H1 (cell line): Measurements from ENCODE around the gene MTCH2. TPM values are rescaled to one million over a fixed set of nuclear protein-coding genes. Genes with fewer than 3 reads are reported as not detected.

ENCODE experiments used
- CTCF ChIA-PET: fragments of 300-600 bp; sonication (Branson Sonifier 250); formaldehyde crosslinking; loops from one replicate; lab custom pipeline; 2021; ENCODE audit not compliant: partially characterized antibody; lab: Charles Lee
- POLR2A ChIA-PET: fragments of 300-600 bp; sonication (Branson Sonifier 250); formaldehyde crosslinking; loops from one replicate; lab custom pipeline; 2021; ENCODE audit warnings: inconsistent platforms; ENCODE audit not compliant: partially characterized antibody; lab: Charles Lee
- DNase-seq, 2 experiments: peaks; one replicate each; pipeline versions ENCODE4 v3.0.0 to v3.0.0-alpha.2; 2010 to 2022; ENCODE audit warnings: low spot score in 2 of 2, low read depth in 1 of 2, mixed read lengths in 1 of 2
- FAIRE-seq: peaks from 2 replicates; lab custom pipeline; 2011; peaks lifted over from hg19 to GRCh38; lab: Jason Lieb, UNC
- H2AFZ ChIP-seq: 2 replicates; pipeline ENCODE4 v1.8.1; 2012; ENCODE audit warnings: low read length, inconsistent platforms
- H2AK5ac ChIP-seq: 2 replicates; pipeline ENCODE4 v1.6.1; 2013; ENCODE audit warnings: low read depth, low read length
- H2BK120ac ChIP-seq: replicated peaks from 2 replicates; pipeline ENCODE3; 2013; ENCODE audit warnings: low read depth, low read length, inconsistent platforms
- H2BK12ac ChIP-seq: 2 replicates; pipeline ENCODE4 v1.6.1; 2013; ENCODE audit warnings: low read depth, low read length
- H2BK15ac ChIP-seq: 2 replicates; pipeline ENCODE4 v1.6.1; 2013; ENCODE audit warnings: low read length
- H2BK20ac ChIP-seq: 2 replicates; pipeline ENCODE4 v1.6.1; 2013; ENCODE audit warnings: low read length
- H2BK5ac ChIP-seq: 2 replicates; pipeline ENCODE4 v1.6.1; 2013; ENCODE audit warnings: low read depth, low read length
- H3K14ac ChIP-seq: 2 replicates; pipeline ENCODE4 v1.6.1; 2013; ENCODE audit warnings: inconsistent platforms; ENCODE audit not compliant: insufficient read length
- H3K18ac ChIP-seq: 2 replicates; pipeline ENCODE4 v1.6.1; 2013; ENCODE audit warnings: low read length; ENCODE audit errors: extremely low read depth
- H3K23ac ChIP-seq: 2 replicates; pipeline ENCODE4 v1.6.1; 2013; ENCODE audit warnings: inconsistent platforms; ENCODE audit not compliant: insufficient read length
- H3K23me2 ChIP-seq: 2 replicates; pipeline ENCODE4 v1.6.1; 2013; ENCODE audit warnings: low read depth, low read length
- H3K27ac ChIP-seq: 2 replicates; pipeline ENCODE4 v1.6.1; 2011; ENCODE audit warnings: low read depth, low read length, inconsistent platforms
- H3K27me3 ChIP-seq, 4 experiments: replicated peaks in 1 of 4; 1 replicate in 1 of 4; 2 replicates in 3 of 4; pipeline versions ENCODE4 v1.6.1 to v1.8.1; 2011 to 2013; ENCODE audit warnings: low read length in 3 of 4, mild to moderate bottlenecking in 3 of 4, inconsistent platforms in 2 of 4, mixed read lengths in 2 of 4, moderate library complexity in 1 of 4; ENCODE audit not compliant: control insufficient read depth in 3 of 4, insufficient read depth in 3 of 4; ENCODE audit errors: extremely low read depth in 1 of 4
- H3K36me3 ChIP-seq, 4 experiments: 2 replicates each; pipeline versions ENCODE4 v1.6.1 to v1.8.1; 2011 to 2013; ENCODE audit warnings: mild to moderate bottlenecking in 4 of 4, low read length in 3 of 4, moderate library complexity in 2 of 4, control low read depth in 1 of 4, inconsistent platforms in 1 of 4; ENCODE audit not compliant: insufficient read depth in 4 of 4, control insufficient read depth in 2 of 4
- H3K4ac ChIP-seq: replicated peaks from 2 replicates; pipeline ENCODE3; 2013; ENCODE audit warnings: low read length, low read depth, mixed read lengths, inconsistent platforms; ENCODE audit not compliant: insufficient read length
- H3K4me1 ChIP-seq, 4 experiments: replicated peaks in 1 of 4; 1 replicate in 1 of 4; 2 replicates in 3 of 4; pipeline versions ENCODE4 v1.6.1 to v1.8.1; 2011 to 2013; ENCODE audit warnings: low read length in 3 of 4, inconsistent platforms in 2 of 4, mixed read lengths in 1 of 4; ENCODE audit not compliant: insufficient read depth in 4 of 4, control insufficient read depth in 3 of 4
- H3K4me2 ChIP-seq, 2 experiments: 2 replicates each; pipeline versions ENCODE4 v1.6.1 to v1.8.1; 2011 to 2013; ENCODE audit warnings: low read depth in 2 of 2, low read length in 2 of 2, control low read depth in 1 of 2, inconsistent platforms in 1 of 2, mild to moderate bottlenecking in 1 of 2; ENCODE audit not compliant: insufficient read depth in 1 of 2
- H3K4me3 ChIP-seq, 4 experiments: fragments of 200-600, 300-600 bp in 1 of 4; sonication (generic), shearing (Covaris generic), sonication (Bioruptor Twin) in 1 of 4; 2 replicates each; pipeline versions ENCODE4 v1.5.1 to v1.8.1; 2011 to 2016; ENCODE audit warnings: low read length in 4 of 4, low read depth in 3 of 4, control low read depth in 2 of 4, inconsistent platforms in 2 of 4, mild to moderate bottlenecking in 2 of 4, mixed read lengths in 1 of 4, moderate library complexity in 1 of 4; ENCODE audit not compliant: insufficient read depth in 2 of 4; ENCODE audit errors: extremely low read depth in 1 of 4
- H3K56ac ChIP-seq: replicated peaks from 2 replicates; pipeline ENCODE3; 2013; ENCODE audit warnings: low read depth, mild to moderate bottlenecking, mixed read lengths, low read length, inconsistent platforms; ENCODE audit not compliant: insufficient read length
- H3K79me1 ChIP-seq: 2 replicates; pipeline ENCODE4 v1.6.1; 2013; ENCODE audit warnings: low read depth, low read length, control low read depth
- H3K79me2 ChIP-seq, 2 experiments: 2 replicates each; pipeline versions ENCODE4 v1.6.1 to v1.8.1; 2012 to 2013; ENCODE audit warnings: low read length in 2 of 2, mild to moderate bottlenecking in 2 of 2, inconsistent platforms in 1 of 2; ENCODE audit not compliant: insufficient read depth in 2 of 2, control insufficient read depth in 1 of 2
- H3K9ac ChIP-seq, 4 experiments: replicated peaks in 1 of 4; 1 replicate in 1 of 4; 2 replicates in 3 of 4; pipeline versions ENCODE4 v1.6.1 to v1.8.1; 2011 to 2013; ENCODE audit warnings: low read depth in 3 of 4, low read length in 3 of 4, control low read depth in 2 of 4, mild to moderate bottlenecking in 2 of 4, moderate library complexity in 2 of 4, inconsistent platforms in 1 of 4; ENCODE audit errors: extremely low read depth in 1 of 4
- H3K9me3 ChIP-seq, 2 experiments: 2 replicates each; pipeline versions ENCODE4 v1.6.1 to v1.8.1; 2012 to 2013; ENCODE audit warnings: mild to moderate bottlenecking in 2 of 2, moderate library complexity in 2 of 2, control low read depth in 1 of 2, inconsistent platforms in 1 of 2, low read depth in 1 of 2, low read length in 1 of 2, mixed read lengths in 1 of 2; ENCODE audit not compliant: insufficient read depth in 2 of 2
- H4K20me1 ChIP-seq, 2 experiments: replicated peaks in 1 of 2; 2 replicates each; pipeline versions ENCODE3 to v1.8.1; 2011 to 2013; ENCODE audit warnings: inconsistent platforms in 2 of 2, low read length in 2 of 2, mild to moderate bottlenecking in 1 of 2; ENCODE audit not compliant: insufficient read depth in 2 of 2, control insufficient read depth in 1 of 2
- H4K5ac ChIP-seq: 2 replicates; pipeline ENCODE4 v1.6.1; 2013; ENCODE audit warnings: low read length, low read depth, mixed read lengths, inconsistent platforms; ENCODE audit not compliant: insufficient read length
- H4K8ac ChIP-seq: 2 replicates; pipeline ENCODE4 v1.8.0; 2013; ENCODE audit warnings: mild to moderate bottlenecking, moderate library complexity, low read length, inconsistent platforms; ENCODE audit not compliant: insufficient read depth; ENCODE audit errors: extremely low read depth
- H4K91ac ChIP-seq: replicated peaks from 2 replicates; pipeline ENCODE3; 2013; ENCODE audit warnings: low read length, mixed read lengths, inconsistent platforms; ENCODE audit not compliant: insufficient read length
- CHD2 ChIP-seq: IDR thresholded peaks from 2 replicates; pipeline ENCODE4 v1.6.1; 2012; ENCODE audit warnings: low read length, improper control_type of control experiment
- CREB1 ChIP-seq: IDR thresholded peaks from 2 replicates; pipeline ENCODE4 v1.6.1; 2012; ENCODE audit warnings: inconsistent platforms
- HDAC6 ChIP-seq: IDR thresholded peaks from one replicate; pipeline ENCODE4 v1.7.1; 2012; ENCODE audit warnings: low read depth, mild to moderate bottlenecking, inconsistent platforms, low read length, moderate library complexity
- NANOG ChIP-seq: IDR thresholded peaks from 2 replicates; pipeline ENCODE4 v1.6.1; 2011; ENCODE audit warnings: low read length, low read depth, mild to moderate bottlenecking, inconsistent platforms; ENCODE audit not compliant: insufficient read depth, poor library complexity, severe bottlenecking
- SP1 ChIP-seq: IDR thresholded peaks from 2 replicates; pipeline ENCODE4 v1.6.1; 2011; ENCODE audit warnings: low read depth, low read length
- SRF ChIP-seq: IDR thresholded peaks from 2 replicates; pipeline ENCODE4 v1.6.1; 2011; ENCODE audit warnings: mild to moderate bottlenecking, low read depth, low read length, moderate library complexity
- WGBS, 2 experiments: shearing (Covaris generic) in 1 of 2; methylation state at CpG; one replicate each; pipeline versions ENCODE4 v1.1.6 to v1.1.7; 2013 to 2015; ENCODE audit warnings: low lambda C conversion rate in 2 of 2, mixed read lengths in 2 of 2, inconsistent platforms in 1 of 2, low coverage in 1 of 2, missing lambda C conversion rate in 1 of 2; ENCODE audit not compliant: insufficient replicate concordance in 2 of 2, insufficient coverage in 1 of 2, insufficient read length in 1 of 2; ENCODE audit errors: extremely low coverage in 1 of 2, missing lambda C conversion rate in 1 of 2; 5-methylcytosine and 5-hydroxymethylcytosine counted together
- polyA plus RNA-seq, 7 experiments: library from polyadenylated mRNA; depleted of rRNA in 3 of 7; stranded (reverse) in 5 of 7; unstranded in 2 of 7; fragments of >200 nt in 5 of 7; fragments of 200-250 nt in 2 of 7; gene quantifications; 1 replicate in 5 of 7; 2 replicates in 1 of 7; 4 replicates in 1 of 7; pipeline versions ENCODE4 v1.2.1 to v1.2.3, GENCODE V29; 2011 to 2013; ENCODE audit warnings: missing spikeins in 2 of 7, mixed read lengths in 2 of 7
- total RNA-seq: library from RNA; stranded (reverse); fragmentation: NEBNext Ultra II Directional; extraction: Animal tissue kit (Norgen Biotek cat#: 25700); gene quantifications from 2 replicates; pipeline ENCODE4 v1.2.1, GENCODE V29; 2021

The MTCH2 gene
- total and polyA plus RNA-seq, 2 of the 8 experiments (the other 6 are each of a cell fraction or from before 2014, with no cell fraction given), result 157 to 171 TPM

DNA sequence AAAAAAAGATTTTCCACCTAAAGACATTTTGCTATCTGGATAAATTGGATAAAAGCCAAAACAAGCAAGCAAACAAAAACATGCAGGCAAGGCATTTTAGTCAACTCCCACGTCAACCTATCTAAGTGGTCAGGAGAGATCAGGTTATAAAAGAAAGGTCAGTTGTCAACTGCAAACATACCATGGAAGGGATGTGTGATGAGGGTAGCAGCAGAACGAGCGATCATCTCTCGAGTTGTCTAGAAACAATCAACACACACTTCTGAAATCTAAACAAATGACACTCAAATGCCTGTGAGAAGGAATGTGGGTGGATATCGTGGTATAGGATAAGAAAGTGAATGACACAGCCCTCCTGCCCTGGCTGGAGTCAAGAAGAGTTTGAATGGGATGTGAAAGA is 10.9 kb downstream of the MTCH2 start:
- Histone ChIP-seq H2AK5ac (no peak overlapping the region), H3K18ac (no peak overlapping the region), H3K23ac (no peak overlapping the region), H3K36me3 (peaks cover 11 to 65% (median 45%) of the 10 kb centered on the region in 4 experiments; a peak in 7 of 8 replicates), H3K79me2 (no peaks in the 10 kb centered on the region), H2BK15ac (no peak overlapping the region), H3K56ac (no peak overlapping the region), H4K20me1 (peaks cover 0 to 1% of the 10 kb centered on the region in 2 experiments), H2BK20ac (no peak overlapping the region), H2AFZ (no peak overlapping the region), H4K91ac (no peak overlapping the region), H3K4me1 (no peaks in the 10 kb centered on the region), H3K9ac (no peak overlapping the region), H2BK5ac (no peak overlapping the region), H3K23me2 (no peaks in the 10 kb centered on the region), H3K9me3 (no peaks in the 10 kb centered on the region), H3K27me3 (no peaks in the 10 kb centered on the region), H3K79me1 (no peaks in the 10 kb centered on the region), H3K4me2 (no peak overlapping the region), H2BK12ac (no peak overlapping the region), H3K14ac (no peak overlapping the region), H3K27ac (no peak overlapping the region), H4K8ac (no peak overlapping the region), H2BK120ac (no peak overlapping the region), H3K4ac (no peak overlapping the region), H3K4me3 (no peak overlapping the region), H4K5ac (no peak overlapping the region)
- FAIRE-seq (no peak), DNase-seq (no peak)
- POLR2A ChIA-PET, result no interaction called here
- CTCF ChIA-PET, result no interaction called here
- WGBS, 2 experiments, result 92% methylated on average over 5 of the region's 5 CpGs; no CpG with 5 or more reads in 1 of the 2 experiments
- TF ChIP-seq HDAC6, result no peak
- no peak for TF ChIP-seq NANOG
- TF ChIP-seq SP1, result no peak
- TF ChIP-seq CREB1, result no peak
- no peak for TF ChIP-seq CHD2
- no peak for TF ChIP-seq SRF
